OCI-LY3 (cell line): ENCODE data around the gene MS4A6A.
"Not testable (repeated sequence)": the region's sequence is repeated elsewhere in the genome, so short reads cannot be mapped to it uniquely, and the experiment has no call there.

Source experiments
- H2AFZ ChIP-seq: fragments of 200-600, 300-600 bp; shearing (Covaris generic); 2 replicates; pipeline ENCODE4 v1.6.0; 2014; ENCODE audit warnings: antibody characterized with exemption, low read depth, low read length
- H3K27ac ChIP-seq: fragments of 200-600, 300-600 bp; sonication (generic); 2 replicates; pipeline ENCODE4 v1.5.1; 2014; ENCODE audit warnings: mild to moderate bottlenecking, low read length, moderate library complexity, mixed read lengths
- H3K27me3 ChIP-seq: fragments of 200-600, 300-600 bp; sonication (generic); 2 replicates; pipeline ENCODE4 v1.6.1; 2014; ENCODE audit warnings: low read depth, low read length, mixed read lengths
- H3K36me3 ChIP-seq: fragments of 200-600, 300-600 bp; sonication (generic); replicated peaks from 2 replicates; pipeline ENCODE3; 2014; ENCODE audit warnings: low read depth, low read length, mixed read lengths
- H3K4me1 ChIP-seq: fragments of 300-600, 200-600 bp; sonication (generic); 2 replicates; pipeline ENCODE4 v1.6.1; 2014; ENCODE audit warnings: low read length, mixed read lengths
- H3K4me2 ChIP-seq: fragments of 200-600, 300-600 bp; sonication (generic); 2 replicates; pipeline ENCODE4 v1.6.1; 2014; ENCODE audit warnings: low read length, mixed read lengths
- H3K4me3 ChIP-seq: fragments of 300-600, 200-600 bp; sonication (generic); 2 replicates; pipeline ENCODE4 v1.5.1; 2014; ENCODE audit warnings: antibody characterized with exemption, mild to moderate bottlenecking, low read length, moderate library complexity
- H3K79me2 ChIP-seq: fragments of 300-600, 200-600 bp; shearing (Covaris generic); 2 replicates; pipeline ENCODE4 v1.6.1; 2014; ENCODE audit warnings: mild to moderate bottlenecking, low read length, mixed read lengths
- H3K9ac ChIP-seq: fragments of 300-600, 200-600 bp; shearing (Covaris generic); 2 replicates; pipeline ENCODE4 v1.6.0; 2014; ENCODE audit warnings: mild to moderate bottlenecking, low read length, moderate library complexity
- H3K9me3 ChIP-seq: fragments of 200-600, 300-600 bp; shearing (Covaris generic); 2 replicates; pipeline ENCODE4 v1.6.1; 2014; ENCODE audit warnings: low read length, mixed read lengths; ENCODE audit not compliant: insufficient read depth
- H4K20me1 ChIP-seq: fragments of 200-600, 300-600 bp; sonication (generic); 2 replicates; pipeline ENCODE4 v1.6.1; 2016; ENCODE audit warnings: low read length, mixed read lengths; ENCODE audit not compliant: insufficient read depth
- CTCF ChIP-seq: fragments of 200-600, 300-600 bp; sonication (generic); IDR thresholded peaks from 2 replicates; pipeline ENCODE4 v1.5.1; 2014; ENCODE audit warnings: antibody characterized with exemption, low read length, low read depth
- EZH2phosphoT487 ChIP-seq: fragments of 200-600 bp; shearing (Covaris generic); IDR thresholded peaks from 2 replicates; pipeline ENCODE4 v1.6.1; 2018; ENCODE audit warnings: antibody characterized with exemption, mixed run types, low read depth

Gene MS4A6A

GRCh38 chr11:60155931-60156330, 27.0 kb downstream of the MS4A6A start:
- no peak overlapping the region for H2AFZ ChIP-seq
- H3K27me3 ChIP-seq: peaks cover 12% of the 10 kb centered on the region; the same call in 1 of the 2 replicates

GRCh38 chr11:60152727-60153126, 30.2 kb downstream of the MS4A6A start:
- H2AFZ ChIP-seq, H4K20me1 ChIP-seq, H3K79me2 ChIP-seq, H3K4me2 ChIP-seq, H3K36me3 ChIP-seq, H3K9me3 ChIP-seq, H3K4me1 ChIP-seq, H3K4me3 ChIP-seq, H3K27ac ChIP-seq, H3K9ac ChIP-seq, H3K27me3 ChIP-seq: not testable (repeated sequence)

More at GRCh38 chr11:60155931-60156330, 27.0 kb downstream of the MS4A6A start:
- Histone ChIP-seq H3K4me1 (no peaks in the 10 kb centered on the region), H3K36me3 (no peaks in the 10 kb centered on the region), H4K20me1 (no peaks in the 10 kb centered on the region), H3K9me3 (no peaks in the 10 kb centered on the region), H3K4me2 (no peak overlapping the region), H3K79me2 (no peaks in the 10 kb centered on the region), H3K9ac (no peak overlapping the region), H3K27ac (no peak overlapping the region), H3K4me3 (no peak overlapping the region)
- no peak for TF ChIP-seq CTCF
- no peak for TF ChIP-seq EZH2phosphoT487

GRCh38 chr11:60150279-60150678, 32.6 kb downstream of the MS4A6A start:
- no peaks in the 10 kb centered on the region for H3K36me3 ChIP-seq
- no peaks in the 10 kb centered on the region for H3K79me2 ChIP-seq
- no peak overlapping the region for H3K4me3 ChIP-seq
- no peaks in the 10 kb centered on the region for H3K9me3 ChIP-seq
- no peaks in the 10 kb centered on the region for H3K4me1 ChIP-seq
- no peak overlapping the region for H3K4me2 ChIP-seq
- no peak overlapping the region for H2AFZ ChIP-seq
- no peaks in the 10 kb centered on the region for H4K20me1 ChIP-seq
- H3K27ac ChIP-seq: no peak overlapping the region
- TF ChIP-seq CTCF (no peak), EZH2phosphoT487 (no peak)
- no peak overlapping the region for H3K9ac ChIP-seq
- H3K27me3 ChIP-seq: peaks cover 7% of the 10 kb centered on the region

GRCh38 chr11:60145677-60146076, 37.2 kb downstream of the MS4A6A start:
- Histone ChIP-seq H3K27me3 (peaks cover 8% of the 10 kb centered on the region), H3K4me2 (no peak overlapping the region), H3K79me2 (no peaks in the 10 kb centered on the region), H3K36me3 (no peaks in the 10 kb centered on the region), H4K20me1 (no peaks in the 10 kb centered on the region), H3K9me3 (no peaks in the 10 kb centered on the region), H2AFZ (no peak overlapping the region), H3K4me1 (no peaks in the 10 kb centered on the region), H3K9ac (no peak overlapping the region), H3K27ac (no peak overlapping the region), H3K4me3 (no peak overlapping the region)
- TF ChIP-seq CTCF: no peak
- no peak for TF ChIP-seq EZH2phosphoT487

- no peak overlapping the region for H3K4me3 ChIP-seq
- H4K20me1 ChIP-seq: no peaks in the 10 kb centered on the region
- no peaks in the 10 kb centered on the region for H3K9me3 ChIP-seq
- no peak overlapping the region for H3K9ac ChIP-seq
- H3K4me1 ChIP-seq: no peaks in the 10 kb centered on the region
- no peak overlapping the region for H3K4me2 ChIP-seq
- no peak overlapping the region for H3K27ac ChIP-seq
- peaks cover 6% of the 10 kb centered on the region for H3K27me3 ChIP-seq
- TF ChIP-seq EZH2phosphoT487: no peak
- TF ChIP-seq CTCF: no peak
- H3K36me3 ChIP-seq: no peaks in the 10 kb centered on the region
- no peak overlapping the region for H2AFZ ChIP-seq
- no peaks in the 10 kb centered on the region for H3K79me2 ChIP-seq
Measured at GRCh38 chr11:60143768-60144167, 39.1 kb downstream of the MS4A6A start.
